Nephron progenitor cell (in vitro differentiated cells): ENCODE measurements around the gene ST6GALNAC3.

ENCODE experiments used
- DNase-seq: peaks from one replicate; pipeline ENCODE4 v3.0.0; 2021
- H3K27ac Mint-ChIP-seq: 2 replicates; pipeline ENCODE4 v1.8.0; 2021; ENCODE audit warnings: mild to moderate bottlenecking, moderate library complexity, mixed read lengths
- H3K27me3 Mint-ChIP-seq: 2 replicates; pipeline ENCODE4 v1.8.0; 2021; ENCODE audit warnings: mild to moderate bottlenecking, low read depth, mixed read lengths; ENCODE audit not compliant: poor library complexity
- H3K36me3 Mint-ChIP-seq: 2 replicates; pipeline ENCODE4 v1.8.0; 2021; ENCODE audit warnings: low read depth, mixed read lengths
- H3K4me1 Mint-ChIP-seq: 2 replicates; pipeline ENCODE4 v1.8.0; 2021; ENCODE audit warnings: mixed read lengths
- H3K4me3 Mint-ChIP-seq: 2 replicates; pipeline ENCODE4 v1.8.0; 2021; ENCODE audit warnings: mild to moderate bottlenecking, moderate library complexity, mixed read lengths
- H3K9me3 Mint-ChIP-seq: 2 replicates; pipeline ENCODE4 v1.8.0; 2021; ENCODE audit warnings: mild to moderate bottlenecking, moderate library complexity, mixed read lengths
- CTCF ChIP-seq: fragments of 200-600 bp; sonication (generic); IDR thresholded peaks from 2 replicates; pipeline ENCODE4 v1.5.0; 2021; ENCODE audit warnings: antibody characterized with exemption

Gene ST6GALNAC3

GRCh38 chr1:76257823-76258222 lies 183.3 kb downstream of the ST6GALNAC3 start:
- no peaks in the 10 kb centered on the region for H3K27me3 Mint-ChIP-seq
- H3K9me3 Mint-ChIP-seq, result no peaks in the 10 kb centered on the region
- no peak overlapping the region for H3K27ac Mint-ChIP-seq
- DNase-seq, result no peak
- H3K4me1 Mint-ChIP-seq, result peaks cover 13% of the 10 kb centered on the region
- no peak for TF ChIP-seq CTCF
- H3K36me3 Mint-ChIP-seq, result no peaks in the 10 kb centered on the region
- H3K4me3 Mint-ChIP-seq, result no peak overlapping the region

DNA sequence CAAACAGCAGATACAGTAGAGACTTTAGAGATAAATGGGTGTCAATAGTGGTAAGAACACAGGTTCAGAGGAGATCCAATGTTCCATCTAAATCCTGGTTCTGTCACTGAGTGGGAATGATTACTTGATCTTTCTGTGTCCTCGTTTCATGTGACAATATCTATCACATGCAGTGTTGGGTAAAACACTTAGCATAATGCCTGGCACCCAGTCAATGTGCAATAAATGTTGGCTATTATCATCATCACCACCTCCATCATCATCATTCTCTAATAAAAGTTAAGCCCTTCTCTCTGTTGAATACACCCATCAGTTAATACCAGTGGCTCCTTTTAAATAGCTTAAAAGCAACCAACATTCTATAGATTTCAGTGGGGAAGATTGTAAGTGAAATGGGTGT lies 184.7 kb downstream of the ST6GALNAC3 start:
- no peak for TF ChIP-seq CTCF
- Mint-ChIP-seq H3K9me3 (no peaks in the 10 kb centered on the region), H3K4me3 (no peak overlapping the region), H3K36me3 (no peaks in the 10 kb centered on the region), H3K27me3 (no peaks in the 10 kb centered on the region), H3K27ac (no peak overlapping the region), H3K4me1 (peaks cover 7% of the 10 kb centered on the region)
- no peak for DNase-seq

DNA sequence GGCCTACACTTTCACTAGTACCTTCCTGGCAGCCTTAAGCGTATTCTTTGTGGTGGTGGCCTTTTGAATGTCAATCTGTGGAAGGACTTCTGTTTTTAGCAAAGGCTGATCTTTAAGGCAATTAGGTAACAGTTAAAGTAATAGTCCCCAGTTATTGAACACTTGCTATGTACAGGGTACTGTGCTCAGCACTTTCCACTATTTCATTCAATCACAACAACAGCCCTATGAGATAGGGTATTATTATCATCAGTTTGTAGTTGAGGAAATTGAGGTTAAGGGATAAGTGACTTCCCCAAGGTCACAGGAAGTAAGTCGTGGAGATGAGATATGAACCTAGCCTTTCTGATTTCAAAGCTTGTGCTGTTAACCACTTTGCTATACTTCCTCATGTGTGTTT lies 185.7 kb downstream of the ST6GALNAC3 start:
- peaks cover 5% of the 10 kb centered on the region for H3K4me1 Mint-ChIP-seq
- H3K36me3 Mint-ChIP-seq, result no peaks in the 10 kb centered on the region
- no peak overlapping the region for H3K4me3 Mint-ChIP-seq
- DNase-seq, result no peak
- H3K9me3 Mint-ChIP-seq, result no peaks in the 10 kb centered on the region
- H3K27ac Mint-ChIP-seq, result no peak overlapping the region
- H3K27me3 Mint-ChIP-seq, result no peaks in the 10 kb centered on the region
- no peak for TF ChIP-seq CTCF

GRCh38 chr1:76262601-76263000 lies 188.1 kb downstream of the ST6GALNAC3 start:
- H3K27me3 Mint-ChIP-seq, result no peaks in the 10 kb centered on the region
- no peak overlapping the region for H3K27ac Mint-ChIP-seq
- H3K36me3 Mint-ChIP-seq, result no peaks in the 10 kb centered on the region
- no peak overlapping the region for H3K4me3 Mint-ChIP-seq
- H3K4me1 Mint-ChIP-seq, result peaks cover 12% of the 10 kb centered on the region
- no peak for TF ChIP-seq CTCF
- H3K9me3 Mint-ChIP-seq, result no peaks in the 10 kb centered on the region
- DNase-seq, result no peak

- Mint-ChIP-seq H3K4me1 (peaks cover 33% of the 10 kb centered on the region), H3K9me3 (no peaks in the 10 kb centered on the region), H3K4me3 (no peak overlapping the region), H3K36me3 (no peaks in the 10 kb centered on the region), H3K27me3 (no peaks in the 10 kb centered on the region), H3K27ac (no peak overlapping the region)
- DNase-seq, result no peak
- TF ChIP-seq CTCF, result no peak
These were observed 190.1 kb downstream of the ST6GALNAC3 start for GRCh38 chr1:76264642-76265041.

DNA sequence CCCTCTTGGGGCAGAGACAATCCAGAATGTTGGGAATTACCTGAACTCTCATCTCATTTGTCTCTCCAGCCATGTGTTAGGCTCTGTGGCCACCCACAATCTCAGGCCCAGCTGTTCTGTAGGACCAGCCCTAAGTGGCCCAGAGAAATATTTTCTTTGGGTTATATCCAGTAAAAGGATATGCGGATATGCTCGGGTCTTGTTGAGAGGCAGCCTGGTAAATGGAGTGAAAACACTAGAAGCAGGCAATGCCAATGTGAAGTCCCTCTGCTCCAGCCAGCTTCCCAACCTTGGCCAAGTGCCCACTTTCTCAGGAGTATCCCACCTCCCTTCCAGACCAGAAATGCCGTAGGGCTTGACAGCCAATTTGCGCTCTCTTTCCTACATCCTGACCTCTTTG lies 192.2 kb downstream of the ST6GALNAC3 start:
- Mint-ChIP-seq H3K27ac (no peak overlapping the region), H3K36me3 (no peaks in the 10 kb centered on the region), H3K9me3 (no peaks in the 10 kb centered on the region), H3K27me3 (no peaks in the 10 kb centered on the region), H3K4me1 (peaks cover 49% of the 10 kb centered on the region), H3K4me3 (no peak overlapping the region)
- DNase-seq, result no peak
- no peak for TF ChIP-seq CTCF
